HG03457 (cell line): Measurements from ENCODE around the gene RACGAP1.
A peak's percentile ranks its signal among the peaks of the same experiment; 100 is the strongest.

ENCODE experiments used
- ATAC-seq: cut with Tn5 transposase; IDR thresholded peaks from one replicate; pipeline ENCODE4 v1.9.1; 2021; ENCODE audit warnings: moderate number of reproducible peaks; ENCODE audit not compliant: unreplicated experiment

RACGAP1 gene

GRCh38 chr12:49972129-49972528, 53.2 kb downstream of the RACGAP1 start:
- no peak for ATAC-seq

DNA sequence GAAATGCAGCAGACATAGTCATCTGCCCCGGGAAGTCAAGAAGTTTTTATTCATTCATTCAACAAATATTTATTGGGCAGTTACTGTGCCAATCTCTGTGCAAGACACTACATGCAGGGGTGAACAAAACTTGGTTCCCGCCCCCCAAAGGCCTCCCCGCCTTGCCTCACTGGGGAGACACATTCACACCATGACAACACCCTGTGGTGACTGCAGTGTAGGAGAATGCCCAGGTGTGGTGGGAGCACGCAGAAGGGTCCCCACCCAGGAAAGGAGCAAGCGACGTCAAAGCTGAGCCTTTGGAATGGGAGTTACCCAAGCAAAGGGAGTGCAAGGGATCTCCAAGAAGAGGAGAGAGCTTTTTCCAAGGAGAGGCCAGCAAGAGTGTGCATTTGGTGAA, 54.2 kb downstream of the RACGAP1 start:
- ATAC-seq: no peak

GRCh38 chr12:49970658-49971057, 54.6 kb downstream of the RACGAP1 start:
- ATAC-seq: no peak

DNA sequence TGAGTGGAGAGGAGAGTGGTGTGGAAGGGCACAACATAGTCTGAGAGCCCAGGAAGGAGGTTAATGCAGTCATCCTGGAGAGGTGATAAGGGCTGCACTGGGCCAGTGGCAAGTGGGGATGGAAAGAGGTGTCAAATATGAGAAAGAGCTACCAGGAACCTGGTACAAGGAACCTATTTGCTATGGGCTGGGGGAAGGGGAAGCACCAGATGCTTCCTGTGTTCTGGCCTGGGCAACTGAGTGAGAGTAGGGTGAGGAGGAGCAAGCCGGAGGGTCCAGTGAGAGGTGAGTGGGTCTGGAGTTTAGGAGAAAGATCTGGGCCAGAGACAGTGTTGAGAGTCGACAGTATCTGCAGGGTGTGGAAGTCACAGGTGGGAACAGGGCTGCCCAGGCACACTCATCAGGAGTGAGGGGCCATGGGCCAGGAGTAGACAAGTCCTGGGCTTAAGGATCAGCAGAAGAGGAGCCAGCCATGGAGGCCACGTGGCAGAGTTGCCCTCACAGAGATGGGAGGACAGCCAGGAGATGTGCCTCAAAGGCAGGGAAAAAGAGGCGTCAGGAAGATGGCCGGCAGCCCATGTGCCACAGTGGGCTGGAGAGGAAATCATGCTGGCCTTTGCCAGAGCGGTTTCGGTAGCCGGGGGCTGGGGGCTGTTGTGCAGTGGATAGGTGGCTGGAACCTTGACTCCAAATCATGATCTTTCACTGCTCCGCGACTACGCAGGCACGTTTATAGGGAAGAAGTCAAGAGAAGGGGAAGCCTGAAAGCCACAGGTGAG, 55.5 kb downstream of the RACGAP1 start:
- ATAC-seq: no peak

- ATAC-seq: no peak
Observed at GRCh38 chr12:49969027-49969426, 56.3 kb downstream of the RACGAP1 start.

- no peak for ATAC-seq
Observed at GRCh38 chr12:49968471-49968870, 56.8 kb downstream of the RACGAP1 start.

GRCh38 chr12:49967777-49968250, 57.5 kb downstream of the RACGAP1 start:
- no peak for ATAC-seq

- peak; percentile 52 for ATAC-seq
Observed at GRCh38 chr12:49967042-49967776, 58.1 kb downstream of the RACGAP1 start.

DNA sequence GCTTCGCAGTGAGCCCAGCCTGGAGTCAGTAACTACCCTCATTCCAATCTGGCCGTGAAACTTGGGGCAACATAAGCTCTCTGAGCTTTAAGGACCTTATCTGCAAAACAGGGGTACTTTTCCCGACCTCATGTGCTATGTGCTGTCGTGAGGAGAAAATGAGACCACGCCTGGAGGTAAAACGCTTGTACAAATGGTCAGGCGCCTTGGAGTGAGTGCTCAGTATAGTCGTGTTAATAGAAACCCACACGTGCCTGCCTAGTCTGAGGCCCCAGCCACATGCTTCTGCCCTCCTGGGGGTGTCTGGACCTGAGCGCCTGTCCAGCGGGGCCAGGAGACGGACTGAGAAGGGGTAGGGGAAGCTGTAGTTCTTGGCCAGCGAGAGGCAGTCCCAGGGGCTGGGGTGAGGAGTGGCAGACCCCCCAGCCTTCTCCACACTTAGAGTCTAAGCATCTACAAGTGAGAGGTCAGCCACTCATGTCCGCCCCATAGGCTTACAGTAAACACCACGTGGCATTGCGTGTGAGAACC, 58.7 kb downstream of the RACGAP1 start:
- ATAC-seq: no peak

DNA sequence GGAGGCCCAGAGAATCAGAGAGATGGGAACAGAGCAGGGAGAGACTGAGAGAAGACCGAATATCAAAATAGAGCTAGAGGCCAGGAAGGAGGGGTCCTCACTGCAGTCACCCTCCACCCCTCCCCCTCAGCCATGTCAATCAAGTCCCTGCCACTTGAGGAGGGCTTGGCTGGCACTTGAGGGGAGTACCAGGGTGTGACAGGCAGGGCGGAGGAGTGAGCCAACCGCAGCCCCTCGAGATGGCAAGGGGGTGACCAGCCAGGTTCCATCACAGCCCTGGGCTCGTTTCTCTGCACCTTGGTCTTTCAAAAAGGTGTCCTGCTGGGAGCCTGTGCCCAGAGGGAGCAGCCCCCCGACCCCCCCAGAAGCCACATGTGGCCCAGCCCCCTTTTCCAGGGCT, 59.5 kb downstream of the RACGAP1 start:
- no peak for ATAC-seq

GRCh38 chr12:49964849-49965624, 60.3 kb downstream of the RACGAP1 start:
- no peak for ATAC-seq

DNA sequence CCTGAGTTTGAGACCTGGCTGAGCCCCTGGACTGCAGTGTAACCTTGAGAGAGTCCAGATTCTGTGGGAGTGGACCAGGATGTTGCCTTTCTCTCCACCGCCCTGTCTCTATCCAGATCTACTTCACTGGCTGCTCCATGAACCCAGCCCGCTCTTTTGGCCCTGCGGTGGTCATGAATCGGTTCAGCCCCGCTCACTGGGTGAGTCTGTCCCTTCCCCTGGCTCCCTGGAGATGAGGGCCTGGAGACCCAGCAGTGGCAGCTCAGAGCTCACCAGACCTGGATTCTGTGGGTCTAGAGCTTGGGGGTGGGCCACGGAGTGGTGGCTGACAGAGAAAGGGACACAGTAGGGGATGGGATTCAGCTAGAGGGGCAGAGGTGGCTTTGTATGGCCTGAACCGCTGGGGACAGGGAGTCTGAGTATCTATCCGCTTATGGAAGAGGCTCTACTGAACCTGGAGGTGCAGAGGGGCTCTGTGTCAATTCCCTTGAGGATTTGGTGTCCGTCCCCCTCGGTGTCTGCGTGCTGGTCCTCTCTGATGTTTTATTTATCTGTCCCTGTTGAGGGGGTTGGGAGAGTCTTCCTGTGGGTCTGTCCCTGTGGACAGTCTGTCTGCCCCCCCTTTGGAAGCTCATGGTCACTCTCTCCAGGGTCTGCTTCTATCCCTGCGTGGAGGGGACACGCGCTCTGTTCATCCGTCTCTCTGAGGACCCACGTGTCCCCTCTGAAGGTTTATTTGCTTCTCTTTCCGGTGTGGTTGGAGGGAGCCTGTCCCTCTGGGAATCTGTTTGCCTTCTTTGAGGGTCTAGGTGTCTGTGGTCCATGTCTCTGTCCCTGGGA, 61.1 kb downstream of the RACGAP1 start:
- no peak for ATAC-seq

- ATAC-seq: no peak
Observed at GRCh38 chr12:49962861-49963765, 62.2 kb downstream of the RACGAP1 start.

GRCh38 chr12:49961993-49962764, 63.1 kb downstream of the RACGAP1 start:
- ATAC-seq: no peak

- ATAC-seq: no peak
Observed at GRCh38 chr12:49961111-49961922, 64.0 kb downstream of the RACGAP1 start, which contains the start of gene AQP5. Gene AQP5 (plus strand): TSS chr12:49961872. CDS start chr12:49962018, 146 bp downstream.

DNA sequence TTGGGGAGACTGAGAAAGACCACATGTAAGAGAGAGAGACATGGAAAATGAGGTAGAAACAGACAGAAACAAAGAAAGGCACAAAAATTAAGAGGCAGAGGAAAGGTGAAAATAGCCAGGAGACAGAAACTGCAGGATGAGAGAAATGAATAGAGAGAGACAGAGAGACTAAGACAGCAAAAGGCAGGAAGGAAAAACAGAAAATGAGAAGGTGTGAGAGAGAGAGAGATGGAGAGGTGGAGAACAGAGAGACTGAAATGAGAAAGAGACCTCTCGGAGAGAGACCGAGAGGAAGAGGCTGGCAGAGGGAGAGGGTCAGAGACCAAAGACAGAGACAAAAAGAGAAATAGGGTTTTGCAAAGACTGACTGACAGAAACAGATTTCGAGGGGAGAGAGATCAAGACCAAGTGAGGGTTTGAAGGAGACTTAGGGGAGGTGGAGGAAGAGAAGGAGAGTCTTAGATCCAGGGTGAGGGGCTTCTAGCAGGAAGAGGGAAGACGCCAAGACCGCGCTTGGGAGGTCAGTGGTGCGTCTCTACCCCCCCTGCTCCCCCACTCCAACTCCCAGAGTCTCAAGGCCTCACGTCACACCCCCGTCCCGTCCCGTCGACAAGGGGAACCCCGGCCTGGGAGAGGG, 64.7 kb downstream of the RACGAP1 start:
- ATAC-seq: no peak
